ENCODE measurements around the gene SPSB4.

Gene SPSB4

DNA sequence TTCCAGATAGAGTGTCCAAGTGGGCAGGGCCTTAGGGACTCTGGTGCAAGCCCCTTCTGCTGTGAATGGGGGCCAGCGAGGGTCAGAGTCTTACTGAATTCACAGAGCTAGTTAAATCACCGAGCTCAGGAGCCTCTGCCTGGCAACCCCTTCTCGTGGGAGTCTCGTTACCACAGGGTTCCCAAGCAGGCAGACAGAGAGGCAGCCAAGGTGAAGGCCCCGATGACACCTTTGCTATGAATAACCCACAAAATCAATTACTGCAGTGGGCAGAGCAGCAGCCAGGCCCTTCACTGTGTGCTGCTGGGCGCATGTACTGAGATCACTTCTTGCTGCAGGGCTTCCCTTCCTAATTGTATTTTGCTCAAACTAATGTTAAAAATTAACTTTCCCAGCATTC, 56.9 kb downstream of the SPSB4 start:
- peaks cover 15% of the 10 kb centered on the region for H3K79me2 ChIP-seq
- TF ChIP-seq, protein P1, sequence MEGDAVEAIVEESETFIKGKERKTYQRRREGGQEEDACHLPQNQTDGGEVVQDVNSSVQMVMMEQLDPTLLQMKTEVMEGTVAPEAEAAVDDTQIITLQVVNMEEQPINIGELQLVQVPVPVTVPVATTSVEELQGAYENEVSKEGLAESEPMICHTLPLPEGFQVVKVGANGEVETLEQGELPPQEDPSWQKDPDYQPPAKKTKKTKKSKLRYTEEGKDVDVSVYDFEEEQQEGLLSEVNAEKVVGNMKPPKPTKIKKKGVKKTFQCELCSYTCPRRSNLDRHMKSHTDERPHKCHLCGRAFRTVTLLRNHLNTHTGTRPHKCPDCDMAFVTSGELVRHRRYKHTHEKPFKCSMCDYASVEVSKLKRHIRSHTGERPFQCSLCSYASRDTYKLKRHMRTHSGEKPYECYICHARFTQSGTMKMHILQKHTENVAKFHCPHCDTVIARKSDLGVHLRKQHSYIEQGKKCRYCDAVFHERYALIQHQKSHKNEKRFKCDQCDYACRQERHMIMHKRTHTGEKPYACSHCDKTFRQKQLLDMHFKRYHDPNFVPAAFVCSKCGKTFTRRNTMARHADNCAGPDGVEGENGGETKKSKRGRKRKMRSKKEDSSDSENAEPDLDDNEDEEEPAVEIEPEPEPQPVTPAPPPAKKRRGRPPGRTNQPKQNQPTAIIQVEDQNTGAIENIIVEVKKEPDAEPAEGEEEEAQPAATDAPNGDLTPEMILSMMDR (IDR thresholded peaks at IDR 0.05), result no peak
- no peak overlapping the region for H3K4me3 ChIP-seq (ENCODE audit: low read depth, low read length)
- no peaks in the 10 kb centered on the region for H3K27me3 ChIP-seq (ENCODE audit: control insufficient read depth, insufficient read depth, low read length)
- no peaks in the 10 kb centered on the region for H3K9me3 ChIP-seq (ENCODE audit: control insufficient read depth, low read length)
- H2AFZ ChIP-seq, result no peak overlapping the region
- H3K27ac ChIP-seq, result no peak overlapping the region
- H3K36me3 ChIP-seq (ENCODE audit: control insufficient read depth, insufficient read depth, low read length), result no peaks in the 10 kb centered on the region
- peaks cover 2% of the 10 kb centered on the region for H3K4me1 ChIP-seq
- no peak overlapping the region for H3K4me2 ChIP-seq (ENCODE audit: low read length)
- no peak overlapping the region for H3K9ac ChIP-seq

DNA sequence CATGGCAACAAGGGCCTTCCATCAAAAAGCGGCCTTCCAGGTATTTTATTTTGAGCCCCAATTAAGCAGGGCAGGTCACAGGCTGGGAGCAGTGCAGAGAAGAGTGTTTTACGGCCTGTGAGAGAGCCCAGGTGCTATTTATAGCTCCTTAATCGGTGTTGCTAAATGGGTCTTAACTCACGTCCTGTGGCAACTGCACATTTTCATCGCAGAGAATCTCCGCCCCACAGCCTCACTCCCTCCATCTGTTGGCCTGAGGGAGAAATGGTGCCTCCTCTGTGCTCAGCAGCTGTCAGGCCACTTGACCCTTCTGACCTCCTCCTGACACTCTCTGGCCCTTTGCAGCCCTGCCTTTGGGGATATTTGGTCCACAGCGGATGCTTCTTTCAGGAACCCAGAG, 58.6 kb downstream of the SPSB4 start:
- no peaks in the 10 kb centered on the region for H3K9me3 ChIP-seq (ENCODE audit: control insufficient read depth, low read length)
- peaks cover 15% of the 10 kb centered on the region for H3K79me2 ChIP-seq
- no peak overlapping the region for H3K27ac ChIP-seq
- H3K4me2 ChIP-seq (ENCODE audit: low read length), result no peak overlapping the region
- H3K9ac ChIP-seq, result no peak overlapping the region
- no peaks in the 10 kb centered on the region for H3K36me3 ChIP-seq (ENCODE audit: control insufficient read depth, insufficient read depth, low read length)
- no peaks in the 10 kb centered on the region for H3K27me3 ChIP-seq (ENCODE audit: control insufficient read depth, insufficient read depth, low read length)
- no peak overlapping the region for H3K4me3 ChIP-seq (ENCODE audit: low read depth, low read length)
- TF ChIP-seq, protein P1 (IDR thresholded peaks at IDR 0.05), result no peak
- H2AFZ ChIP-seq, result no peak overlapping the region
- peaks cover 2% of the 10 kb centered on the region for H3K4me1 ChIP-seq

- H3K9me3 ChIP-seq (ENCODE audit: control insufficient read depth, low read length), result no peaks in the 10 kb centered on the region
- TF ChIP-seq, protein P1 (IDR thresholded peaks at IDR 0.05), result no peak
- no peak overlapping the region for H3K27ac ChIP-seq
- no peak overlapping the region for H3K9ac ChIP-seq
- no peak overlapping the region for H2AFZ ChIP-seq
- H3K36me3 ChIP-seq (ENCODE audit: control insufficient read depth, insufficient read depth, low read length), result no peaks in the 10 kb centered on the region
- peaks cover 2% of the 10 kb centered on the region for H3K4me1 ChIP-seq
- peaks cover 15% of the 10 kb centered on the region for H3K79me2 ChIP-seq
- H3K27me3 ChIP-seq (ENCODE audit: control insufficient read depth, insufficient read depth, low read length), result no peaks in the 10 kb centered on the region
- H3K4me3 ChIP-seq (ENCODE audit: low read depth, low read length), result no peak overlapping the region
- H3K4me2 ChIP-seq (ENCODE audit: low read length), result no peak overlapping the region
These were observed 59.2 kb downstream of the SPSB4 start for GRCh38 chr3:141110322-141110721.

GRCh38 chr3:141111364-141112155, 60.4 kb downstream of the SPSB4 start:
- peaks cover 10% of the 10 kb centered on the region for H3K79me2 ChIP-seq
- H3K27ac ChIP-seq, result no peak overlapping the region
- no peak overlapping the region for H3K4me2 ChIP-seq (ENCODE audit: low read length)
- no peaks in the 10 kb centered on the region for H3K36me3 ChIP-seq (ENCODE audit: control insufficient read depth, insufficient read depth, low read length)
- H3K9ac ChIP-seq, result no peak overlapping the region
- no peak overlapping the region for H2AFZ ChIP-seq
- H3K4me1 ChIP-seq, result no peaks in the 10 kb centered on the region
- H3K4me3 ChIP-seq (ENCODE audit: low read depth, low read length), result no peak overlapping the region
- no peaks in the 10 kb centered on the region for H3K9me3 ChIP-seq (ENCODE audit: control insufficient read depth, low read length)
- TF ChIP-seq, protein P1 (IDR thresholded peaks at IDR 0.05), result no peak
- no peaks in the 10 kb centered on the region for H3K27me3 ChIP-seq (ENCODE audit: control insufficient read depth, insufficient read depth, low read length)

All from parathyroid adenoma (tissue), 2 donors.